Neural cell (in vitro differentiated cells): Measurements from ENCODE around the gene CDH4. TPM values are rescaled to one million over a fixed set of nuclear protein-coding genes. Genes with fewer than 3 reads are reported as not detected.

ENCODE experiments used
- H2AFZ ChIP-seq: fragments of 200-600, 300-800 bp; sonication (generic), shearing (Covaris generic); 2 replicates; pipeline ENCODE4 v1.6.0; 2014; ENCODE audit warnings: low read depth, mild to moderate bottlenecking, antibody characterized with exemption, low read length, moderate library complexity
- H3F3A ChIP-seq: fragments of 200-600 bp; shearing (Covaris generic); 2 replicates; pipeline ENCODE4 v1.6.1; 2016; ENCODE audit warnings: mild to moderate bottlenecking, moderate library complexity, mixed read lengths, antibody characterized with exemption, low read length; ENCODE audit not compliant: insufficient read depth, poor library complexity, severe bottlenecking
- H3K27ac ChIP-seq: fragments of 200-600, 300-800 bp; sonication (generic), shearing (Covaris generic); 2 replicates; pipeline ENCODE4 v1.5.1; 2014; ENCODE audit warnings: mild to moderate bottlenecking, low read length, moderate library complexity
- H3K27me3 ChIP-seq: fragments of 300-800, 200-600 bp; sonication (generic), shearing (Covaris generic); 2 replicates; pipeline ENCODE4 v1.6.0; 2014; ENCODE audit warnings: mild to moderate bottlenecking, low read depth, low read length, moderate library complexity; ENCODE audit not compliant: insufficient read depth
- H3K36me3 ChIP-seq: fragments of 300-800, 200-600 bp; sonication (generic), shearing (Covaris generic); 2 replicates; pipeline ENCODE4 v1.5.1; 2014; ENCODE audit warnings: mild to moderate bottlenecking, antibody characterized with exemption, low read length, moderate library complexity; ENCODE audit not compliant: insufficient read depth
- H3K4me2 ChIP-seq: fragments of 300-800, 200-600 bp; sonication (generic), shearing (Covaris generic); 2 replicates; pipeline ENCODE4 v1.6.0; 2014; ENCODE audit warnings: mild to moderate bottlenecking, low read length
- H3K4me3 ChIP-seq: fragments of 300-800, 200-600 bp; sonication (generic), shearing (Covaris generic); 2 replicates; pipeline ENCODE4 v1.5.1; 2014; ENCODE audit warnings: mild to moderate bottlenecking, low read length, moderate library complexity
- H3K79me2 ChIP-seq: fragments of 200-600 bp; shearing (Covaris generic); replicated peaks from 2 replicates; pipeline ENCODE4 v1.6.0; 2014; ENCODE audit warnings: mild to moderate bottlenecking, low read length, moderate library complexity; ENCODE audit not compliant: insufficient read depth
- H3K9ac ChIP-seq: fragments of 300-800, 200-600 bp; sonication (generic), shearing (Covaris generic); 2 replicates; pipeline ENCODE4 v1.6.1; 2016; ENCODE audit warnings: mild to moderate bottlenecking, low read length, mixed read lengths
- H3K9me2 ChIP-seq: fragments of 200-600 bp; shearing (Covaris generic); 2 replicates; pipeline ENCODE4 v1.6.1; 2016; ENCODE audit warnings: mild to moderate bottlenecking, low read length, mixed read lengths; ENCODE audit not compliant: insufficient read depth
- H3K9me3 ChIP-seq: fragments of 200-600, 300-800 bp; sonication (generic), shearing (Covaris generic); 2 replicates; pipeline ENCODE4 v1.6.1; 2016; ENCODE audit warnings: mild to moderate bottlenecking, mixed run types, low read length, moderate library complexity, mixed read lengths
- H4K20me1 ChIP-seq: fragments of 200-600 bp; shearing (Covaris generic); 2 replicates; pipeline ENCODE4 v1.6.1; 2016; ENCODE audit warnings: mild to moderate bottlenecking, mixed run types; ENCODE audit not compliant: insufficient read depth
- CTCF ChIP-seq: fragments of 450-650 bp; IDR thresholded peaks from 2 replicates; pipeline ENCODE4 v1.5.1; 2014; ENCODE audit warnings: antibody characterized with exemption, mild to moderate bottlenecking, moderate library complexity; ENCODE audit not compliant: poor library complexity, severe bottlenecking
- EP300 ChIP-seq: fragments of 450-650 bp; conservative IDR thresholded peaks from 2 replicates; pipeline ENCODE4 v1.6.1; 2014; ENCODE audit warnings: antibody characterized with exemption, mild to moderate bottlenecking, moderate library complexity; ENCODE audit not compliant: poor library complexity, severe bottlenecking
- EZH2 ChIP-seq: fragments of 200-600, 300-800 bp; shearing (Covaris generic), sonication (generic); IDR thresholded peaks from 2 replicates; pipeline ENCODE4 v1.6.1; 2014; ENCODE audit warnings: antibody characterized with exemption, low read length, borderline replicate concordance, mild to moderate bottlenecking; ENCODE audit not compliant: insufficient read depth, poor library complexity, severe bottlenecking
- MXI1 ChIP-seq: fragments of 450-650 bp; conservative IDR thresholded peaks from 2 replicates; pipeline ENCODE4 v1.6.1; 2014; ENCODE audit warnings: antibody characterized with exemption, mild to moderate bottlenecking; ENCODE audit not compliant: poor library complexity, severe bottlenecking
- POLR2AphosphoS5 ChIP-seq: IDR thresholded peaks from 2 replicates; pipeline ENCODE4 v1.6.1; 2012
- RAD21 ChIP-seq: fragments of 450-650 bp; conservative IDR thresholded peaks from 2 replicates; pipeline ENCODE4 v1.6.1; 2014; ENCODE audit warnings: antibody characterized with exemption, mild to moderate bottlenecking, moderate library complexity
- SMC3 ChIP-seq: fragments of 450-650 bp; conservative IDR thresholded peaks from 2 replicates; pipeline ENCODE4 v1.6.1; 2014; ENCODE audit warnings: antibody characterized with exemption, mild to moderate bottlenecking, moderate library complexity; ENCODE audit not compliant: poor library complexity
- TAF1 ChIP-seq: IDR thresholded peaks from 2 replicates; pipeline ENCODE4 v1.6.1; 2012; ENCODE audit warnings: low read depth
- polyA plus RNA-seq: library from polyadenylated mRNA; depleted of rRNA; stranded (reverse); fragments of >200 nt; gene quantifications from 2 replicates; pipeline ENCODE4 v1.2.3, GENCODE V29; 2014
- TF ChIP-seq, protein P1 (sequence below): IDR thresholded peaks from 2 replicates; pipeline ENCODE4 v1.6.1; 2012; ENCODE audit warnings: borderline replicate concordance

The CDH4 gene
- polyA plus RNA-seq, 1 donor from 2014 or later, result 24.6 TPM

GRCh38 chr20:61379898-61380544, 128.0 kb downstream of the CDH4 start:
- H3F3A ChIP-seq, result peaks cover 6% of the 10 kb centered on the region
- H4K20me1 ChIP-seq, result no peaks in the 10 kb centered on the region
- H3K79me2 ChIP-seq, result peaks cover 4% of the 10 kb centered on the region
- peak overlapping the region; percentile 45 for H3K9ac ChIP-seq
- H3K9me2 ChIP-seq, result no peaks in the 10 kb centered on the region
- H3K36me3 ChIP-seq, result peaks cover 7% of the 10 kb centered on the region
- H3K27ac ChIP-seq, result peak overlapping the region; percentile 83
- H3K4me2 ChIP-seq, result no peak overlapping the region
- H2AFZ ChIP-seq, result no peak overlapping the region
- H3K4me3 ChIP-seq, result peak overlapping the region; percentile 49
- no peaks in the 10 kb centered on the region for H3K27me3 ChIP-seq
- H3K9me3 ChIP-seq, result peaks cover 10% of the 10 kb centered on the region
- TF ChIP-seq, protein P1, sequence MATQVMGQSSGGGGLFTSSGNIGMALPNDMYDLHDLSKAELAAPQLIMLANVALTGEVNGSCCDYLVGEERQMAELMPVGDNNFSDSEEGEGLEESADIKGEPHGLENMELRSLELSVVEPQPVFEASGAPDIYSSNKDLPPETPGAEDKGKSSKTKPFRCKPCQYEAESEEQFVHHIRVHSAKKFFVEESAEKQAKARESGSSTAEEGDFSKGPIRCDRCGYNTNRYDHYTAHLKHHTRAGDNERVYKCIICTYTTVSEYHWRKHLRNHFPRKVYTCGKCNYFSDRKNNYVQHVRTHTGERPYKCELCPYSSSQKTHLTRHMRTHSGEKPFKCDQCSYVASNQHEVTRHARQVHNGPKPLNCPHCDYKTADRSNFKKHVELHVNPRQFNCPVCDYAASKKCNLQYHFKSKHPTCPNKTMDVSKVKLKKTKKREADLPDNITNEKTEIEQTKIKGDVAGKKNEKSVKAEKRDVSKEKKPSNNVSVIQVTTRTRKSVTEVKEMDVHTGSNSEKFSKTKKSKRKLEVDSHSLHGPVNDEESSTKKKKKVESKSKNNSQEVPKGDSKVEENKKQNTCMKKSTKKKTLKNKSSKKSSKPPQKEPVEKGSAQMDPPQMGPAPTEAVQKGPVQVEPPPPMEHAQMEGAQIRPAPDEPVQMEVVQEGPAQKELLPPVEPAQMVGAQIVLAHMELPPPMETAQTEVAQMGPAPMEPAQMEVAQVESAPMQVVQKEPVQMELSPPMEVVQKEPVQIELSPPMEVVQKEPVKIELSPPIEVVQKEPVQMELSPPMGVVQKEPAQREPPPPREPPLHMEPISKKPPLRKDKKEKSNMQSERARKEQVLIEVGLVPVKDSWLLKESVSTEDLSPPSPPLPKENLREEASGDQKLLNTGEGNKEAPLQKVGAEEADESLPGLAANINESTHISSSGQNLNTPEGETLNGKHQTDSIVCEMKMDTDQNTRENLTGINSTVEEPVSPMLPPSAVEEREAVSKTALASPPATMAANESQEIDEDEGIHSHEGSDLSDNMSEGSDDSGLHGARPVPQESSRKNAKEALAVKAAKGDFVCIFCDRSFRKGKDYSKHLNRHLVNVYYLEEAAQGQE, result no peak
- TF ChIP-seq MXI1, result no peak
- no peak for TF ChIP-seq TAF1
- no peak for TF ChIP-seq EZH2
- TF ChIP-seq EP300, result no peak
- TF ChIP-seq CTCF, result no peak
- no peak for TF ChIP-seq RAD21
- TF ChIP-seq SMC3, result no peak
- no peak for TF ChIP-seq POLR2AphosphoS5

DNA sequence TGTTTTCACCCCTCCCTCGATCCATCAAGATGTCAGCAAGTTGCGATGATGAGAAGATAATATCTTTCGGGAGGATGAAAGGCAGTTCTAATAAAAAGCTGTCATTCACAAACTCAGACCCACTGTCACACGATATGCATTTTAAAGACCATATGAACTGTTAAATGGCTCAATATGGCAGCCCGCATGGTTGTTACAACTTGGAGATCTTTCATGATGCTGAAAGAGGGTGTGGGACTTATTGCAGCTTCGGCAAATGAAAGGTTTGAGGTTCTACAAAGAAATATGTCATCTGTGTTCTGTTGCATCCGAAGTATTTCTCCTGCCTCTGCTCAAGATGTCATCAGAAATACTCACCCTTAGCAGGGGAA, 128.5 kb downstream of the CDH4 start:
- peak; percentile 41 for TF ChIP-seq POLR2AphosphoS5
- no peak for TF ChIP-seq EZH2
- no peak for TF ChIP-seq CTCF
- TF ChIP-seq, protein P1, result peak; percentile 29
- TF ChIP-seq EP300, result peak; percentile 85
- H3K9me3 ChIP-seq, result peaks cover 13% of the 10 kb centered on the region
- H2AFZ ChIP-seq, result no peak overlapping the region
- peak overlapping the region; percentile 83 for H3K27ac ChIP-seq
- H3K4me2 ChIP-seq, result no peak overlapping the region
- H3K4me3 ChIP-seq, result peak overlapping the region; percentile 49
- peaks cover 6% of the 10 kb centered on the region for H3F3A ChIP-seq
- H3K27me3 ChIP-seq, result no peaks in the 10 kb centered on the region
- no peaks in the 10 kb centered on the region for H3K79me2 ChIP-seq
- H3K36me3 ChIP-seq, result peaks cover 8% of the 10 kb centered on the region
- peak overlapping the region; percentile 45 for H3K9ac ChIP-seq
- H3K9me2 ChIP-seq, result no peaks in the 10 kb centered on the region
- H4K20me1 ChIP-seq, result no peaks in the 10 kb centered on the region
